GM12874 (cell line): ENCODE data around the gene ZNF516.

ENCODE experiments used
- CTCF ChIP-seq: IDR thresholded peaks from 2 replicates; pipeline ENCODE4 v1.5.1; 2011; ENCODE audit warnings: low read depth, mild to moderate bottlenecking, control low read depth, low read length, moderate library complexity; ENCODE audit not compliant: insufficient read depth

The ZNF516 gene

GRCh38 chr18:76380127-76380729 is 114.8 kb downstream of the ZNF516 start:
- no peak for TF ChIP-seq CTCF

- TF ChIP-seq CTCF = no peak
These were observed 115.6 kb downstream of the ZNF516 start for GRCh38 chr18:76379226-76380126.

- no peak for TF ChIP-seq CTCF
These were observed 116.4 kb downstream of the ZNF516 start for GRCh38 chr18:76378526-76379215.

GRCh38 chr18:76377359-76377756 is 117.7 kb downstream of the ZNF516 start:
- TF ChIP-seq CTCF = no peak

- no peak for TF ChIP-seq CTCF
These were observed 118.2 kb downstream of the ZNF516 start for GRCh38 chr18:76376668-76377358.

GRCh38 chr18:76376225-76376624 is 118.8 kb downstream of the ZNF516 start:
- no peak for TF ChIP-seq CTCF
